Measurements from ENCODE around the gene TMEM267. TPM values are rescaled to one million over a fixed set of nuclear protein-coding genes. Genes with fewer than 3 reads are reported as not detected.
"Not testable (repeated sequence)": the region's sequence is repeated elsewhere in the genome, so short reads cannot be mapped to it uniquely, and the experiment has no call there.

Gene TMEM267
- total and polyA plus RNA-seq, 2 of the 4 experiments (the other 2 are of a cell fraction), result 9.2 to 12.0 TPM

DNA sequence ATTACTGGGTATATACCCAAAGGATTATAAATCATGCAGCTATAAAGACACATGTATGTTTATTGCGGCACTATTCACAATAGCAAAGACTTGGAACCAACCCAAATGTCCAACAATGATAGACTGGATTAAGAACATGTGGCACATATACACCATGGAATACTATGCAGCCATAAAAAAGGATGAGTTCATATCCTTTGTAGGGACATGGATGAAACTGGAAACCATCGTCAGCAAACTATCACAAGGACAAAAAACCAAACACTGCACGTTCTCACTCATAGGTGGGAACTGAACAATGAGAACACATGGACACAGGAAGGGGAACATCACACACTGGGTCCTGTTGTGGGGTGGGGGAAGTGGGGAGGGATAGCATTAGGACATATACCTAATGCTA lies 18.2 kb downstream of the TMEM267 start:
- H3K4me1 ChIP-seq (ENCODE audit: control insufficient read depth, insufficient read depth, low read length); H3K14ac ChIP-seq (replicated peaks; ENCODE audit: low read depth, low read length); H3K18ac ChIP-seq (ENCODE audit: low read depth, low read length); H4K5ac ChIP-seq (ENCODE audit: low read depth, low read length); H4K8ac ChIP-seq (ENCODE audit: low read depth in 2 of 2, low read length in 2 of 2); H2BK20ac ChIP-seq (ENCODE audit: low read depth, low read length); CTCF ChIA-PET; H3K9ac ChIP-seq (ENCODE audit: low read depth, low read length); H4K20me1 ChIP-seq (ENCODE audit: insufficient read depth, low read length); H3K9me1 ChIP-seq (ENCODE audit: insufficient read depth, low read length); H3K23ac ChIP-seq (ENCODE audit: low read depth, low read length); H3K4ac ChIP-seq (ENCODE audit: low read depth, low read length); H2AK9ac ChIP-seq (replicated peaks; ENCODE audit: low read depth, low read length, poor library complexity); DNase-seq; H3K27ac ChIP-seq (ENCODE audit: insufficient read depth, low read length); dilution Hi-C loops (cut with HindIII; ENCODE audit: low sequenced_read_pairs, unreplicated experiment); H2BK120ac ChIP-seq (ENCODE audit: low read depth, low read length); H3K4me3 ChIP-seq (ENCODE audit: insufficient read depth, low read depth, low read length); H3K36me3 ChIP-seq (ENCODE audit: control insufficient read depth, insufficient read depth, low read length); ATAC-seq (ENCODE audit: low read depth); H2BK5ac ChIP-seq (ENCODE audit: low read depth, low read length, poor library complexity, severe bottlenecking); H2AFZ ChIP-seq (replicated peaks; ENCODE audit: low read length, poor library complexity); intact Hi-C loops (cut with micrococcal nuclease); BruUV-seq (replicated peaks); H2BK15ac ChIP-seq (ENCODE audit: low read depth, low read length); in situ Hi-C loops (cut with MboI; ENCODE audit: low sequenced_read_pairs); H2AK5ac ChIP-seq (ENCODE audit: low read depth, low read length); H3K9me3 ChIP-seq (ENCODE audit: control insufficient read depth, insufficient read depth, low read length); H3K4me2 ChIP-seq (ENCODE audit: low read depth, low read length); POLR2A ChIA-PET (ENCODE audit: unreplicated experiment); H3K27me3 ChIP-seq (ENCODE audit: control insufficient read depth, insufficient read depth, low read length); H4K91ac ChIP-seq (ENCODE audit: insufficient read depth, low read depth, low read length); H3K56ac ChIP-seq (ENCODE audit: extremely low read depth, insufficient read depth, low read length): not testable (repeated sequence)
- H3K79me1 ChIP-seq (ENCODE audit: low read depth in 1 of 2, low read length in 2 of 2), result peaks cover 15 to 16% of the 10 kb centered on the region in 2 experiments; a peak in 2 of 4 replicates
- no CpG with 5 or more reads among the region's 3 CpGs for WGBS, 2 experiments (ENCODE audit: extremely low coverage in 2 of 2, insufficient read length in 1 of 2)

Data from IMR-90 (cell line).